Esophagus muscularis mucosa (tissue), 4 donors: ENCODE data around the gene SIVA1. TPM values are rescaled to one million over a fixed set of nuclear protein-coding genes. Genes with fewer than 3 reads are reported as not detected.

ENCODE experiments used
- DNase-seq: peaks from one replicate; pipeline ENCODE4 v3.0.0-alpha.2; 2017; ENCODE audit errors: extremely low spot score
- H3K27ac ChIP-seq, 4 donors: fragments of 200-600 bp; sonication (generic); replicated peaks in 1 of 4; 1 replicate in 3 of 4; 2 replicates in 1 of 4; pipeline ENCODE4 v1.5.1; 2016 to 2019; ENCODE audit warnings: mild to moderate bottlenecking in 1 of 4
- H3K27me3 ChIP-seq, 4 donors: fragments of 200-600 bp; sonication (generic); one replicate each; pipeline versions ENCODE4 v1.5.1 to v1.6.0; 2016 to 2019
- H3K36me3 ChIP-seq, 4 donors: fragments of 200-600 bp; sonication (generic); one replicate each; pipeline ENCODE4 v1.5.1; 2016 to 2019
- H3K4me1 ChIP-seq, 4 donors: fragments of 200-600 bp; sonication (generic); one replicate each; pipeline ENCODE4 v1.5.1; 2016 to 2019
- H3K4me3 ChIP-seq, 4 donors: fragments of 200-600 bp; sonication (generic); 1 replicate in 2 of 4; 2 replicates in 2 of 4; pipeline ENCODE4 v1.5.1; 2016 to 2019; ENCODE audit warnings: mild to moderate bottlenecking in 4 of 4, moderate library complexity in 1 of 4
- H3K9me3 ChIP-seq, 4 donors: fragments of 200-600 bp; sonication (generic); 1 replicate in 3 of 4; 2 replicates in 1 of 4; pipeline ENCODE4 v1.5.1; 2016 to 2019
- EP300 ChIP-seq: sonication (generic); formaldehyde crosslinking; IDR thresholded peaks from one replicate; pipeline ENCODE4 v1.6.1; 2017; ENCODE audit warnings: antibody characterized with exemption
- POLR2A ChIP-seq: fragments of 450-650 bp; IDR thresholded peaks from one replicate; pipeline ENCODE4 v1.6.1; 2017; ENCODE audit warnings: antibody characterized with exemption, moderate library complexity, mild to moderate bottlenecking, low read depth
- POLR2AphosphoS5 ChIP-seq, 2 donors: sonication (generic); formaldehyde crosslinking; IDR thresholded peaks; one replicate each; pipeline ENCODE4 v1.6.1; 2017; ENCODE audit warnings: antibody characterized with exemption in 2 of 2
- WGBS: methylation state at CpG from one replicate; pipeline ENCODE4 v1.1.5; 2018; 5-methylcytosine and 5-hydroxymethylcytosine counted together
- intact Hi-C: fragments of 100-400 bp; cut with DNase I; formaldehyde crosslinking; loops from one replicate; pipeline ENCODE4 v1.15.1; 2023
- total RNA-seq, 4 donors: library from RNA; depleted of rRNA; stranded (reverse); fragments of >200 nt; gene quantifications; one replicate each; pipeline versions ENCODE4 v1.1.0 to v1.2.1, GENCODE V29; 2016
- TF ChIP-seq, protein P1 (sequence below), 3 experiments: fragments of 200-600 bp in 2 of 3; fragments of 450-650 bp in 1 of 3; sonication (generic) in 2 of 3; IDR thresholded peaks; one replicate each; pipeline ENCODE4 v1.5.1; 2017 to 2019; ENCODE audit warnings: antibody characterized with exemption in 3 of 3, mild to moderate bottlenecking in 2 of 3, moderate library complexity in 1 of 3

SIVA1 gene
- total RNA-seq, 4 donors from 2014 or later = 207 to 324 (median 290) TPM

DNA sequence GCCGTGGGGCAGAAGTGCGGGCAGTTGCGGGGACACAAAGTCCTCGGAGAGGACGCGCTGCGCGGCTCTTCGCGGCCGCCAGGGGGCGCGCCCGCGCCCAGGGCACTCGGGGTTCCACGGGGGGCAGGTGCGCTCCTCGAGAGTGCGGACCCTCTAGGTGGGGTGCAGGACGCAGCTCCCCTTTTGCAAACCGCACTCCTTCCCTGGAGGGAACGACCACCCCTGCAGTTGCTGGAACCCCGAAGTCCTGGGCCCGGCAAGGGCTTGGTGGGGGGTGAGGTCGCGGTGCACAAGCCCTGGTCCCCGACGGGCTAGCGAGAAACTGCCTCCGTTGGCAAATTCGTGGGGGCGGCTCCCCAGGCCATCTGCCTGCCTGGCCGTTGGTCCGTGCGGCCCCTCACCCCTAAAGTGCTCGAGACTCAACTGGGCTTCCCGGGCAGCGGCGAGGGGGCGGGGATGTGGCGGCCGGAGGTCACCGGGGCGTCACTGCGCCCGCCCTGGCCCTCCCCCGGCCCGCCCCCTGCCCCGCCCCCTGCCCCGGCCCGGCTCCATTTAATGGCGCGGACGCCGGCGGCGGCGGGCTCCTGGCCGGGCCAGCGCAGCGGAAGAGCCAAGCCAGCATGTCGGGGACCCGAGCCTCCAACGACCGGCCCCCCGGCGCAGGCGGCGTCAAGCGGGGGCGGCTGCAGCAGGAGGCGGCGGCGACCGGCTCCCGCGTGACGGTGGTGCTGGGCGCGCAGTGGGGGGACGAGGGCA, 29.1 kb upstream of the SIVA1 start, which contains the start of gene ADSS1:
ADSS1 (plus strand) TSS at position 579 of the 756 bp plus-strand sequence; CDS start at position 621, 42 bp downstream.
- intact Hi-C loops = no loop called here
- 0% methylated on average over 4 of the region's 82 CpGs for WGBS
- peak within 1 kb of the TSS; percentile 64 to 85 (median 74) for H3K4me3 ChIP-seq
- peaks cover 43 to 45% (median 44%) of the 10 kb centered on the region in 4 donors for H3K4me1 ChIP-seq
- TF ChIP-seq, protein P1, sequence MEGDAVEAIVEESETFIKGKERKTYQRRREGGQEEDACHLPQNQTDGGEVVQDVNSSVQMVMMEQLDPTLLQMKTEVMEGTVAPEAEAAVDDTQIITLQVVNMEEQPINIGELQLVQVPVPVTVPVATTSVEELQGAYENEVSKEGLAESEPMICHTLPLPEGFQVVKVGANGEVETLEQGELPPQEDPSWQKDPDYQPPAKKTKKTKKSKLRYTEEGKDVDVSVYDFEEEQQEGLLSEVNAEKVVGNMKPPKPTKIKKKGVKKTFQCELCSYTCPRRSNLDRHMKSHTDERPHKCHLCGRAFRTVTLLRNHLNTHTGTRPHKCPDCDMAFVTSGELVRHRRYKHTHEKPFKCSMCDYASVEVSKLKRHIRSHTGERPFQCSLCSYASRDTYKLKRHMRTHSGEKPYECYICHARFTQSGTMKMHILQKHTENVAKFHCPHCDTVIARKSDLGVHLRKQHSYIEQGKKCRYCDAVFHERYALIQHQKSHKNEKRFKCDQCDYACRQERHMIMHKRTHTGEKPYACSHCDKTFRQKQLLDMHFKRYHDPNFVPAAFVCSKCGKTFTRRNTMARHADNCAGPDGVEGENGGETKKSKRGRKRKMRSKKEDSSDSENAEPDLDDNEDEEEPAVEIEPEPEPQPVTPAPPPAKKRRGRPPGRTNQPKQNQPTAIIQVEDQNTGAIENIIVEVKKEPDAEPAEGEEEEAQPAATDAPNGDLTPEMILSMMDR (IDR thresholded peaks at IDR 0.05) = peak; percentile 77 to 97 (median 84)
- TF ChIP-seq EP300 (no peak), POLR2A (peak; percentile 13), POLR2AphosphoS5 (IDR thresholded peaks at IDR 0.05) (peak; percentile 9 to 19)
- H3K27me3 ChIP-seq = no peaks in the 10 kb centered on the region
- no peaks in the 10 kb centered on the region for H3K9me3 ChIP-seq
- peaks cover 7 to 20% (median 16%) of the 10 kb centered on the region in 4 donors for H3K36me3 ChIP-seq
- peak within 1 kb of the TSS; percentile 34 to 72 (median 61) for H3K27ac ChIP-seq
- no peak for DNase-seq

DNA sequence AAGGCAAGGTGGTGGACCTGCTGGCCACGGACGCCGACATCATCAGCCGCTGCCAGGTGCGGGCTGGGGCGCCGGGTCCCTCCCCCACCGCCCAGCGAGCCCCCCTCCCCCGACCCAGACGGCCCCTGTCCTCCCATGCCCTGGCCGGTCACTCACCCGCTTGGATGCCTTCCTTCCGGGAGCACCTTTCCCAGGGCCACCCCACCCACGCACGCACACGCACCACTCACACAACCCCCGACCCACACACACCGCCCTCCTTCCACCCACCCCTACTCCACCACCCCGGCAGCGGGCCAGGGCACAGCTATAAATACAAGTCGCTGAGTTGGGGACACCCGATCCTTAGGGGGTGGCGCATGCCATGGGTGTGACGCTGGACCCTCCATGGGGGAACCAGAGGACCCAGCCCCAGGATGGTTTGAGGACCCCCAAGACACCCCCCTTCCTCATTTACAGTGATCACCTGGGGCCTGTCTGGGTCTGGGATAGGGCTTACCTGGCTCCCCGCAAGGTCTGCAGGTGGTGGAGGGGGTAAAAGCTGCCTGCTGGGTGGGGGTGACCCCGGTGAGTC, 28.5 kb upstream of the SIVA1 start:
- intact Hi-C loops = no loop called here
- WGBS = 5% methylated on average over 11 of the region's 27 CpGs
- Histone ChIP-seq H3K9me3 (no peaks in the 10 kb centered on the region), H3K27me3 (no peaks in the 10 kb centered on the region), H3K36me3 (peaks cover under 1 to 13% (median 9%) of the 10 kb centered on the region in 4 donors), H3K4me1 (peaks cover 43 to 45% (median 44%) of the 10 kb centered on the region in 4 donors), H3K27ac (peak overlapping the region; percentile 34 to 72 (median 61)), H3K4me3 (peak overlapping the region; percentile 64 to 85 (median 74))
- TF ChIP-seq POLR2A (no peak), POLR2AphosphoS5 (IDR thresholded peaks at IDR 0.05) (no peak), EP300 (no peak)
- TF ChIP-seq, protein P1 (IDR thresholded peaks at IDR 0.05) = no peak
- DNase-seq = no peak

DNA sequence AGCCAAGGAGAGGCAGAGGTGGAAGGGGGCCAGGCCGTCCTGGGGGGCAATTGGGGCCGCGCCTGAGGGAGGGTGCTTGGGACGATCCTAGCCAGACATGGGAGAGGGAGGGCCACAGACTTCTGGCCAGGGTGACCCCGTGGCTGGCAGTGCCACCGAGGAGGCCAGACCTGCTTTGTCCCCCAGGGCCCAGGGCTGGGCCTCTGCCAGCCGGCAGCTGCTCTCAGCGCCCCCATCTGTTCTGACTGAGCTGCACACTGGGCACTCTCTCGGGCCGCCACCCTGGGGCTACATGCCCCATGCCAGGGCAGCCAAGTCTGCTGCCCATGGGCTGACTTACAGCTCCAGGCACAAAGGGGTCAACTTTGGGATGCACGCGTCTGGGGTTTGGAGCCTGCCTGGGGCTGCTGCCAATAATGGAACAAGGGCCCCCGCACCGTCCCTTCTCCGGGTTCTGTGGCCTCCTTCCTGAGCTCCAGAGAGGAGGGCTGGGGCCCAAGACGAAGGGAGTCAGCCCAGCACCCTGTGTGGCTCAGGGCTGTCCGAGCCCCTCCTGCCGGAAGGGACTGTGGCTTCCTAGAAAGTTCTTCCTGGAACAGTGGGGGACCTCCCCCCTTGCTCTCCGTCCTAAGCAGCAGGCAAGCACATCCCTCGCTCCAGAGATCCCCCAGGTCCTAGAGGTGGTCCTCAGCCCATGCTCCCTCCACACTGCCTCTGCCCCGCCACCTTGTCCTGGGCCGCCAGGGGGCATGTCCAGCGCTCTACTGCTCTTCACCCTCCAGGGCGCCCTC, 27.8 kb upstream of the SIVA1 start:
- DNase-seq = no peak
- TF ChIP-seq, protein P1 (IDR thresholded peaks at IDR 0.05) = peak in 2 of 3 experiments; percentile 8 to 17
- no peak for TF ChIP-seq EP300
- TF ChIP-seq POLR2A = no peak
- no peak for TF ChIP-seq POLR2AphosphoS5 (IDR thresholded peaks at IDR 0.05)
- H3K4me3 ChIP-seq = peak overlapping the region; percentile 64 to 85 (median 74)

DNA sequence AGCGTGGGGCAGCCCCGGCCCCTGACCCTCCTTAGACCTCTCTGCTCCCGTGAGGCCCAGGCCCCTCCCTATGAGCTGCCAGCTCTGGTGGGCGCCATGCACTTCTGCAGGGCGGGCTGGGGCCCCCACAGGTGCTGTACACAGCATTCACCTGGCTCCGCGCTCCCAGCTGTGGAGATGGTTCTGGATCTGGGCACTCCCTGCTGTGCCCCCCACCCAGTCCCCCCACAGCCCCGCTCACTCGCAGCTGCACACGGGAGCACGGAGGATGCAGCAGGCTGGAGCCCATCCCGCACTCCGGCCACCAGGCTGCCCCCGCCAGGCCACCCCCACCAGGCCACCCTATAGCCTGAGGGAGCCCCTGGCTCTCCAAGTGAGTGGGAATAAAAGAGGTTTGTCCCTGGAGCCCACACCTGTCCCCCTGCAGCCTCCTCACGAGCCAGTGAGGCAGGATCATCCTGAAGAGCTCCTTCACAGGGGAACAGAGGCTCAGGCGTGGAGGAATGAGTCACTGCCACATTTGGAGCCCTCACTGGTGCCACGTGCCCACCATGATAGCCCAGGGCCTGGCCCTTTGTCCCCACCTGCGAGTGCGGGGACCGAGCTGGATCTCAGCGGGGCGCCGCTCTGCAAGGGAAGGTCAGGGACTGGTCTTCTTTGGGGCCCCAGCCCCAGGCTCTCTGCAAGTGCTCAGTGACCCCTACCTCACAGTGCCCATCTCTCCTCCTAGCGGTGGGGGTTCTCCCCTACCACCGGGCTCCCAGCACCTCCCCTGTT, 27.0 kb upstream of the SIVA1 start:
- no peaks in the 10 kb centered on the region for H3K27me3 ChIP-seq
- H3K36me3 ChIP-seq = peaks cover 0 to 4% (median 2%) of the 10 kb centered on the region in 4 donors
- WGBS = 88% methylated on average over 16 of the region's 25 CpGs
- no peak for DNase-seq
- no peak overlapping the region for H3K27ac ChIP-seq
- H3K4me3 ChIP-seq = peak overlapping the region in 1 of 4 donors; percentile 74
- H3K9me3 ChIP-seq = no peaks in the 10 kb centered on the region
- intact Hi-C loops = no loop called here
- H3K4me1 ChIP-seq = peaks cover 43 to 45% (median 44%) of the 10 kb centered on the region in 4 donors
- TF ChIP-seq POLR2A (no peak), POLR2AphosphoS5 (IDR thresholded peaks at IDR 0.05) (no peak)
- TF ChIP-seq, protein P1 (IDR thresholded peaks at IDR 0.05) = no peak

More for the DNA sequence above, 27.8 kb upstream of the SIVA1 start:
- Histone ChIP-seq H3K9me3 (no peaks in the 10 kb centered on the region), H3K36me3 (peaks cover 0 to 6% (median 2%) of the 10 kb centered on the region in 4 donors), H3K4me1 (peaks cover 43 to 45% (median 44%) of the 10 kb centered on the region in 4 donors), H3K27ac (peak overlapping the region in 2 of 4 donors; percentile 63 to 72), H3K27me3 (no peaks in the 10 kb centered on the region)
- intact Hi-C loops = no loop called here
- WGBS = 34% methylated on average over 15 of the region's 24 CpGs
